Glomerular endothelial cell (primary cell): ENCODE results near the gene ZNF536. TPM values are rescaled to one million over a fixed set of nuclear protein-coding genes. Genes with fewer than 3 reads are reported as not detected.

Experiments used
- DNase-seq: peaks from one replicate; pipeline ENCODE4 v3.0.0-alpha.2; 2011; ENCODE audit warnings: low read depth, low spot score; ENCODE audit errors: extremely low read depth
- total RNA-seq: library from RNA; depleted of rRNA; stranded (reverse); fragments of >200 nt; gene quantifications from 2 replicates; pipeline ENCODE4 v1.2.3, GENCODE V29; 2015

ZNF536 gene
- not detected in 2 replicates for total RNA-seq

DNA sequence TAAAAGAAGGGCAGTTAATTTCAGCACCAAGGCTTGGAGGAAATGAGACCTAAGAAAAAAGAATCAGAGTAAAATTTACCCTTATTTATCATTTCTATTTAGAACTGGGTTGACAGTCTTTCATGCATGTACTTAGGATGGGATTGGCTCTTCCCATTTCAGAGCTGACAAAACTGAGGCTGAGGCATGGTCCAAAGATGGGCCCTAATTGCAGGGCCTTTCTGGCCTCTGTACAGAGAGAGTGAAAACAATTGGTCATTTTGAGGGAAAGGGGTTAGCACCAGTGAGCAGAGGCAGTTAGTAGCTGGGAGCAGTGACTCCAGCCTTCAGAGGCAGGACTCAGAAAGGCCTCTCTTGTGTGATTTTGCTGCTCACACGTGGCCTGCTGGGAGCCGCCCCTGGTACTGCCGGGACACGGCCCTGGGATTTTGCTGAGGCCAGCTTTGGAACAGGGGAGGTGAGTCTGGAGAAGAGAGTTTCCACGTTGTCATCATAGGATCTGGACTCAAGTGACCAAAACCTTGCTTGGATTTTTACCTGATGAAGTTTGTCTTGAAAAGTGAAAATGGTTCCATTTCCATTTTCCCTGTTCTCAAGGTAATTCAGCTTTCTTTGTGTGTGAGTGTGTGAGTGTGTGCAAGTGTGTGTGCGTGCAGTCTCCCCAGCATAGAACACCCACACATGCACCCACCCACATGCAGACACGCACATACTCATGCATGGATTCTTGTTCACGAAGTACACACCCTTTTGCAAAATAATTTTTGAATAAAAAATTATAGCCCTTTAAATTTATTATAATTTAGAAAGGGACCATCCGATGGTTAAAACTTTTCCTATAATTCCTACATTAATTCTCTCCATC, at the start of gene ZNF536:
Gene ZNF536 (plus strand): TSS at position 425 of the 865 bp plus-strand sequence. CDS start 71,179 bp downstream, outside the sequence.
- no peak for DNase-seq

DNA sequence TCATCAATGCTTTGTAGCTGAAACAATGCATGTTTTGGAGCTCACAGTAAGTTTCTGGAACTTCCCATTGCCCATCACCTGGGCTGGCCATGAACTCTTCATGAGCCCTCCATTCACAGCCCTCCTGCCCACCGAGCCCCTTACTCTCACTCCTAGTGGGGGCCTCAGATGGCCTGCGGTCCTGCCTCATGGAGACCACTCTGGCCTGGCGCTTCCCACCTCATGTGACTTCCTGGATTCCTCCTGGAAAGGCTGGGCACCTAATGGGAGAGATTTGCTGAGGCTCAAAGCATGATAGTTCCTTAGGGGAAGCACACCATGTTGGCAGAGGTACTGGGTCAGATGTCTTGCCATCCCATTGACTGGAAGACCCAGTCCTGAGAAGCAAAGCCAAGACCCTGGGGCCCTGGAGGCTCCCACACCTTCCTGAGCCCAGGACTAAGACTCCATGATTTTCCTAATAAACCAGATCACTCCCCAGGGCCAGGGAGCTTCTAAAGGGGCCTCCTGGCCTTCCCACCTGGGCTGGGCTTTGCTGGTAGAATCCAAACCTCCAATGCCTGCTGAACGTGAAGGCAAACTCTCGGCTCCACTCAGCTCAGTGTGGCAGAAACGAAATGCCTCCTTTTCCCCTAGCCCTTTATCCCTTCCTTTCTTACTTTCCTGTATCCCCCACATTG, 49.4 kb upstream of the ZNF536 start:
- no peak for DNase-seq

DNA sequence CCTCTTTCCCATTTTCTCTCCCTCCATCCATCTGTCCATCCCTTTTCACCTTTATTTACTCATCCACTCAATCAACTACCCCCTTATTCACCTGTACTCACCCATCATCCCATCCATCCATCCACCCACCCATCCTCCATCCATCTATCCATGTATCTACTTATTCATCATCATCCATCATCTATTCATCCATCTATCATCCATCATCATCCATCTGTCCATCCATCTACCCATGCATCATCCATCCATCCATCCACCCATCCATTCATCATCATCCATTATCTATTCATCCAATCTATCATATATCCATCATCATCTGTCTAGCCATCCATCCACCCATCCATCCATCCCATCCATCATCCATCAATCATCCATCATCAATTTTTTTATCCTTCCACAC, 48.3 kb upstream of the ZNF536 start:
- no peak for DNase-seq

DNA sequence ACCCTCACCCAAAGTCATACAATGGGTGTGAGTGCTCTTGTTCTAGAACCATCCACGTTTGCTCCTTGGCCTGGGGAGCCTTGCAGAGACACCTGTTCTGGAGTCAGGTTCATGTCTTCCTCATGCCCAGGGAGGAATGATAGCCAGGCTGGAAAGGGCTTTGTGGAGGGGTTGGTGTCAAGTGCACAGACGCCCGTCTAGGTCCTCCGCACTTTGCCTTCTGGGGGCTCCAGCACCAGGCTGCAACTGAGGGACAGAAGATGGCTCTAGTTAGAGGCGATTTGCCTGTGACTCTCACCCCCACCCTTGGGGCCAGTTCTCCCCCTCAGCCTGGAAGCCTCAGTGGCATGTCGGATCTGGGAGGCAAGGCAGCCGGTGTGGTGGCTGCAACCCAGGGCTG, 47.2 kb upstream of the ZNF536 start:
- no peak for DNase-seq

DNA sequence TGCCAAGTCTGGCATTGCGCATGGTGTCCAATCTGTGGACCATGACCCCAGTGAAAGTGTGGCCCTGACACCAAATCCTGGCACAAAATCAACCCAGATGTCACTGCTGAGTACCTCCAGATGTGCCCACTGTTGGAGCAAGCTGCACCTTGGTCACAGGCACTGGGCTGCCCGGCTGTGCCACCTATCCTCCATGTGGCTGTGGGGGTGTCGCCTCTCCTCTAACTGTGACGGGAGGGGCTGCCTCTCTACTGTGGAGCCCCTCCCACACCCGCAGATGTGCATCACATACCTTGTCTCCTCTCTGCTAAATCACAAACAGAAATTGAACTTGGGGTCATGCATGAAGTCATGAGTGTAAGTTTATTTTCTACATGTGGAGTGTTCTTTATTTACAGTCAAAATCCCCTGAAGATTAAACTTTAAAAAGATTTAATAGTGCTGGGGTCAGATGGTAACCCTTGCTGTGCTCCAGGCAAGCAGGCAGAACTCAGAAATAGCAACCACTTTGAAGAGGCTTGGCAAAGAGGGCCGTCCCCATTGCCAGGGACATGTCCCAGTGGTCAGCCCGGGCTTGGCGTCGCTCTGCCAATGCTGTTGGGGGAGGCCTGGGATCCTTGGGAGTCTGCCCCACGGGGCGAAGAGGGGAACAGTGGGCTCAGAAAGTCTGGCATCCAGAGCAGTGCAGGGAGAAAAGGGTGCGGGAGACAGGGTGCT, 46.4 kb upstream of the ZNF536 start:
- DNase-seq, result no peak

DNA sequence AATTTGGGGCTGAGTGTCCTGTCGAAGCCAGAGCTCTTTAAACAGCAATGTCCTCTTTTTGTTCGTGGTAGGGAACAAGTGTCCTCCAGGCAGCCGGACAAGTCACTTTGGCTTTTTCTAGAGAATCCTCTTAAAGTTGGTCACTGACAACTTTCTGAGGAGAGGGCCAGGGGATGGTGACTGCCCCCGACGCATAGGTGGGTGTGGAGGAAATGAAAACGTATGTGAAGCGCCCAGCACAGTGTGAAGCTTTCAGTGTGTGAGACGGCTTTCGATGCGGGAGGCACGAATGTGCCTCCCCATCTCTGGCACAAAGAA, 45.8 kb upstream of the ZNF536 start:
- DNase-seq, result no peak

DNA sequence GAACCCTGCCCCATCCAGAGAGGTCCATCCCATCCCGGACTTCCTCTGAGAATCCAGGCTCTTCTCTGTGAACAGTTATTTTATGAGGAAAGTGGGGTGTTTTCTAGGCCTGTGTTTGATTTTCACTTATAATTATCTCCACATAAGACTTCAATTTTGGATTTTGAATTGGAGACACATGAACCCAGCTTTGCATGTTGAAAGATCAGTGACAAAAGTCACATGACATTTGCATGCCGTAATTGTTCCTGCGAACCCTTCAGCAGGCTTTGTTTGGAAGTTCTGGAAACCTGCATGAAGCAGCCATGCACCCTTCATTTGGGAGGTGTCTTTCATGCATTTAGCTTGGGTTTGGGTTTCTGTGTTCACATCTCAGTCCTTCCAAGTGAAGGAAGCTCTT, 44.9 kb upstream of the ZNF536 start:
- no peak for DNase-seq

DNA sequence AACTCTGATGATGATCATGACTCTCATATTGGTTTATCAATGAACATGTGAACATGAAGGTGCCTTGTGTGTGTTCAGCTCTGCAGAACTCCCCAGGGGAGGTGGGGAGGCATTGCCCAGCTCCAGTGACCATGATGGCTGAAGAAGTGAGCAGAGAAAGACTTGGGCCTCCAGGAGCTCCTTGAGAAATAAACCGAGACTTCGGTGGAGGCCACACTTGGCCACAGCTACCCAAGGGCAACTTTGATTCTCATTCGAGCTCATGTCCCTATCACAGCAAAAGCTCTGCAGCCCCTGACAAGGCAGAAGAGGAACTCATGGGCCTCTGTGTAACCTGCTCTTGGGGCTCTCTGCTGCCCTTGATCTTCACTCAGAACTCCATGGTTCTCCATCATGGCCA, 44.1 kb upstream of the ZNF536 start:
- no peak for DNase-seq

DNA sequence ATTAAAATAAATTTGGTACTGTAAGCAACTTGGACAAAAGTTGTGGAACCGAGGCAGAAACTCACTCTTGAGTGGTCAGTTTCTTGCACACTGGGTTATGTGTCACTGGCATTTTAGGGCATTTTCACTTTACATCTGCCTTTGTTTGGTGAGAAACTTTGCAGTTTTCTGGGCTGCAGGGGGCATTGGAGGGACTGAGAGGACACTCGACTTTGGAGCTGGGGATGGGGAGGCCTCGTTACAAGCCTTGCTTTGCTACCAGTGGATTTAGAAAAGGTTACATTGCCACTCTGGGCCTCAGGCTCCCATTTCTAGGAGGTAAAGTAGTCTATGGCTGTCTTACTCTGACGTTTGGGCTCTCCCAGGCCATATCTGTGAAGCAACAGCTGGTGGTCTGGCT, 41.9 kb upstream of the ZNF536 start:
- DNase-seq, result no peak

DNA sequence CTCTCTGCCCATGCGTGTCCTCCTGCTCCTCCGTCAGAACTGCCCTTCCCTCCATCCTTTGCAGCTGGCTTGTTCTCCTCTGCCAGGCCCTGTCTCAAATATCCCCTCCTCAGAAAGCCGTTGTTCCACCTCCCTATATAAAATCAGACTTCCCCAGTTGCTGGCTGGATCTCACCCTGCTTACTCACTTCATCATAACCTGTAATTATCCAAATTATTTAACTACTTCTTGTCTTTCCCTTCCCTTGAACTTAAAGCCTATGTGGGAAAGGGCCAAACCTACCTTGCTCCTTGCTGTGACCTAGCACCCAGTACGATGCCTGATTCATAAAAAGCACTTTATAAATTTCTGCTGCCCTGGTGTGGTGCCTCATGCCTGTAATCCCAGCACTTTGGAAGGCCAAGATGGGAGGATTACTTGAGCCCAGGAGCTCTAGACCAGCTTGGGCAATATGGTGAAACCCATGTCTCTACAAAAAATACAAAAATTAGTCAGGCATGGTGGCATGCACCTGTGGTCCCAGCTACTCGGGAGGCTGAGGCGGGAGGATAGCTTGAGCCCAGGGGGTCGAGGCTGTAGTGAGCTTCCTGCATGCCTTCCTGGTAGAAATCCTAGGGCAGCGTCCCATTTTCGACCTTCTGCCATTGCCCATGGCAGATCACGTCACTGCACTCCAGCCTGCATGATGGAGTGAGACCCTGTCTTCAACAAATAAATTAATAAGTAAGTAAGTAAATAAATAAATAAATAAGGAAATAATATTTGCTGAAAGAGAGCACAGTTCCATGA, 39.5 kb upstream of the ZNF536 start:
- DNase-seq, result no peak

DNA sequence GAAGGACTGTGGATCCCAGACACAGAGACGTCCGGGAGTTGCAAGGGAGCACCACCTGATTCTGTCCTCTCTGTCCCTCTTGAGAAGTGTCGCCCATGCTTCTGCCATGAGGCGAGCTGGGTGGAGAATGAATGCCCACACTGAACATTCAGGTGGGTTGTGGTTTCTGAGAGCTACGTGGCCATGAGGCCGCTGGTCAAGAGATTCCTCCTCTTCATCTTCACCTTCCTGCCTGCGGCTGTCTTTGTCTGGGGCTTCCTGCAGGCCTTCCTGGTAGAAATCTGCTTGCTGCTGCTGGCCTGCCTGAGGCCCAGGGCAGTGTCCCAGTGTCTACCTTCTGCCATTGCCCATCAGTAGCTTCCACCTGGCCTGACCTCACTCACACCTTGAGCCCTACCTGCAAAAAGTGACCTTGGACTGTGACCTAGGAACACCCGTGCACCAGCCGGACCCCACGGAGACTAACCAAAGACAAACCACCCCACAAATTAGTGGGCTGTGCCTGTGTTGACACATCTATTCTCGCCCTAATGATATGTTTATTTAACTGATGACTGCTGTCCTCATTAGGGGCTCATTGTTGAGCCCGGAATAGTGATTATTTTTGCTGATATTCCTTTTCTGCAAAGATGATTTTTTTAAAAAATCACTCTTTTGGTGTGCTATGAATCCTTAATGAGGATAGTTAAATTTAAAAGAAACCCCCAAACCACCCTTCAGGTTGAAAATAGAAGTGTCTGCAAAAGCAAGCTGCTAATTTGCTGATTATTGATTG, 38.7 kb upstream of the ZNF536 start:
- no peak for DNase-seq

DNA sequence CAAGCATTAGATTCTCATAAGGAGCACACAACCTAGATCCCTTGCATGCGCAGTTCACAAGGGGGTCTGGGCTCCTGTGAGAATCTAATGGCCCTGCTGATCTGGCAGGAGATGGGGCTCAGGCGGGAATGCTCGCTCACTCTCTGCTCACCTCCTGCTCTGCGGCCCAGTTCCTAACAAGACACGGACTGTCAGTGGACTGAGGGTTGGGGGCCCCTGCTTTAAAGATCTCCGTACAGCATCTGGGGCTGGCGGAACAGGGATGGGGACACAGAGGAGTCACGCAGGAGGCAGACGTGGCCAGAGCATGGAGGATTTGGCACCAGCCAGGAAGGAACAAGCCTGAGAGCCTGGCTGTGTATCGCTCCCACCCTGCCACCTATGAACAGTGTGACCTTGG, 37.3 kb upstream of the ZNF536 start:
- DNase-seq, result no peak

DNA sequence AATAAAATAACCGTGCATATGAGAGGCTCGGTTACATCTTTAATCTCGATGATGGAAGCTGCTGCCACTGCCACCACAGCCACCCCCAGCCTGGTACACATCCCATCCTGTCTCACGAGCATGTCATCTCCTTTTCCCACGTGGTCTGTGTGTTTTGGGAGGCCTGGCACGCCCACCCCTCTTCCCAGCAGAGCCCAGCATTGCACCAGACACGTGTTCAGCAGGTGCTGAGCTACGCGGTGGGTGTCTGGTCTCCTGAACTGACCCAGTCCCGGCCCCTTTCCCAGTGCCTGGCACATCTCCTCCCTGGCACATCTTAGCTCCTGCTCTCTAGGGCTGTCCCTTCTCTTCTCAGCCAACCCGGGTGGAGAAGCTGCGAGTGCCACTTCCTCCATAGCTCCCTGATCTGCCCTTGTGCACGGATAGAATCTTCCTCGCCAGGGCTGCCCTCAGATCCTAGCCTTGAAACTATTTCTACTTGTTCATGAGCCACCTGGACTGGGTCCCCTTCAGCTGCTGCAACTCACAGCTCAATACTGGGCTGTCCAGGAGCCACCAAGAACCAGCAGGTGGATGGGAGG, 36.8 kb upstream of the ZNF536 start:
- no peak for DNase-seq

DNA sequence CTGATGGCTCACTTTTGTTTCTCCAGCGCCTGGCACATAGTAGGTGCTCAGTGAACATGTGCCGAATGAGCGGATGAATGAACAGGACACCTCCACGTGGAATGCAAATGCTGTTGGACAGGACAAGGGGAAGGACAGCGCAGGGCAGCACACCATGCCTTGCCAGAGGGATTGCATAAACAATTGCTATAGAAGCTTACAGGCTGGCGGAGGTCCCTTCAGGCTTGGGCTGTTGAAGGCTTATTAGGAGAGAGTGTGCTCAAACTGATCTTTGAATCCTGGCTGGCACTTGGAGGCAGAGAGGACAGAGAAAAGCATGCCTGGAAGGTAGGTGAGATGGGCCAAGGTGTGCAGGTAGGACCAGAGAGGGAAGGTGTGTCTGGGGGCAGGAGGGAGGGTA, 35.9 kb upstream of the ZNF536 start:
- no peak for DNase-seq

DNA sequence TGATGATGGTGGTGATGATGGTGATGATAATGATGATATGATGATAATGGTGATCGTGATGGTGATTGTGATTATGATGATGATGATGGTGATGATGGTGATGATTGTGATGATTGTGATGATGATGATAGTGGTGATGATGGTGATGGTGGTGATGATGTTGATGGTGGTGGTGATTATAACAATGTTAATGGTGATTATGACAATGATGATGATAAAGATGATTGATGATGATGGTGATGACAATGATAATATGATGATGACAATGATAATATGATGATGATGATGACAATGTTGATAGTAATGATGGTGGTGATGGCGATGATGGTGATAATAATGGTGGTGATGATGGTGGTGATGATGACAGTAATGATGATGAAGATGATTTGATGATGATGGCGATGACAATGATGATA, 34.1 kb upstream of the ZNF536 start:
- DNase-seq, result no peak

DNA sequence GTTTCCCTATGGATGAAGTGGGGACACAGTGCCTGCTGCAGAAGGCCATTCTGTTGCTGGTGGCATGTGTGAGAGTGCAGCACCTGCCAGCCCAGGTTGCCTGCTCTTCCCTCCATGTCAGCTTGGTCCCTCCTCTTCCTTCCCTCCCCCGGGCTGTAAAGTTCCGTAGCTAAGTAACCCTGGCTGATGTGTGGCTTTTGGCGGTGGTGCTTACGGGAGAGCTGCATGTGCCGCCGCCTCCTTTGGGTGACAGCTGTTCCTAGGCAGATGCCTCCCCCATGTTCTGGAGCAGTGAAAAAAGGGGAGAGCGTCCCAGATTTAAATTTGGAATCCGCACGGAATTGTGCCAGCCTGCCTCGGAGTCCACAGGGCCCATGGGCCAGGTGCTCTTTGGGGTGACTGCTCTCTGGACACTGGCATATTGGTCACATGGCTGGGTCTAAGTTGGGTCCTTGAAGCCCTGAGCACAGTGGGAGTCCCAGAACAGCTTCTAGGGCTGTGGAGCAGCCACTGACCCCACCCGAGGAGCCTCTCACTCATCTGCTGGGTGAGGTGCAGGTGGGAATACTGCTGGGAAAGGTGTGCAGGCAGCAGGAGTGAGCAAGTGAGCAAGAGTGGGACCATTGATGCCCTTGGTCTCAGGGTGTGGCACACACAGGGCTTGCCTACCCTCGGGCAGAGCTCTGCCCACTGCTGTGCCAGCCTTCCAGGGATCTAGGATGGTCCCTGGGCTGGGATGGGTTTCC, 33.1 kb upstream of the ZNF536 start:
- DNase-seq, result no peak

DNA sequence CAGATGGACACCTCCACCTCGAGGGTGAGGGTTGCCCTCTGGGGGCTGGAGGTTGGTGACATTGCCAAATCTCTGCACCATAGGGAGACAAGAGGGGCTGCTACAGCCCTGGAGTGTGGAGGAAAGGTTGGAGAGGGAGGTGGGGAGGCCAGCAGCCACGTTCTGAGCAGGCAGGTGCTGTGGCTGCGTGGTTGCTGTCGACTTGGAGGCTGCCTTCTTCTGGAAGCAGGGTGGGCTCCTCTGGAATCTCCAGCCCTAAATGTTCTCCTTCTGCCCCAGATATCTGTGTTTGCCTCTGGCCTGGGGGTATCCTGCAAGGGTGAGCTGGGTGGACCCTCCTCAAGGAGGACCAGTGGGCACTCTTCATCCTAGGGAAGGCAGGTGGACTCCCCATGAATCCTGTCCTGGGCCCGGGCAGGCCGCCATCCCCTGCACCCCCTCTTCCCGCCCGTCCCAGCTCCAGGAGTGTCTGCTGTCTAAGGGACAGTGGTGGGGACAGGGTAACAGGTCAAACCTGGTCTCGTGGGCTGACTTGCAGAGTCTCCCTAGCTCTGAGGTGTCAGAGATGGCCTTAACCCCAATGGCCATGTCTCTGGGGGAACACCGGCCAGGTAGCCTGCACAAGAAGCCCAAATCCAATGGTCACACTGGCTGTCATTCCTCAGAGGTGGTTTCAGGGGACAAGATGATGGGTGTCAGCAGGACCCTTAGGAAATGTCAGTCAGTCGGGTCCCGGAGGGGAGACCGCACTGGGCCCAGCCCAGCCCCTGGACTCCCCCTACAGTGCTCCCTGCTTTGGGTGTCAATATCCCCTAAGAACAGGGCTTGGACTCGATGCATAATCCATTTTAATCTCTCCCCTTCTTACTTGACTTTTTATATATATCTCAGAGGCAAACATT, 32.3 kb upstream of the ZNF536 start:
- no peak for DNase-seq
